ENCODE data around the gene CDADC1. TPM values are rescaled to one million over a fixed set of nuclear protein-coding genes. Genes with fewer than 3 reads are reported as not detected.

CDADC1 gene
- total RNA-seq (6.6 TPM), polyA plus RNA-seq (7.2 TPM)

DNA sequence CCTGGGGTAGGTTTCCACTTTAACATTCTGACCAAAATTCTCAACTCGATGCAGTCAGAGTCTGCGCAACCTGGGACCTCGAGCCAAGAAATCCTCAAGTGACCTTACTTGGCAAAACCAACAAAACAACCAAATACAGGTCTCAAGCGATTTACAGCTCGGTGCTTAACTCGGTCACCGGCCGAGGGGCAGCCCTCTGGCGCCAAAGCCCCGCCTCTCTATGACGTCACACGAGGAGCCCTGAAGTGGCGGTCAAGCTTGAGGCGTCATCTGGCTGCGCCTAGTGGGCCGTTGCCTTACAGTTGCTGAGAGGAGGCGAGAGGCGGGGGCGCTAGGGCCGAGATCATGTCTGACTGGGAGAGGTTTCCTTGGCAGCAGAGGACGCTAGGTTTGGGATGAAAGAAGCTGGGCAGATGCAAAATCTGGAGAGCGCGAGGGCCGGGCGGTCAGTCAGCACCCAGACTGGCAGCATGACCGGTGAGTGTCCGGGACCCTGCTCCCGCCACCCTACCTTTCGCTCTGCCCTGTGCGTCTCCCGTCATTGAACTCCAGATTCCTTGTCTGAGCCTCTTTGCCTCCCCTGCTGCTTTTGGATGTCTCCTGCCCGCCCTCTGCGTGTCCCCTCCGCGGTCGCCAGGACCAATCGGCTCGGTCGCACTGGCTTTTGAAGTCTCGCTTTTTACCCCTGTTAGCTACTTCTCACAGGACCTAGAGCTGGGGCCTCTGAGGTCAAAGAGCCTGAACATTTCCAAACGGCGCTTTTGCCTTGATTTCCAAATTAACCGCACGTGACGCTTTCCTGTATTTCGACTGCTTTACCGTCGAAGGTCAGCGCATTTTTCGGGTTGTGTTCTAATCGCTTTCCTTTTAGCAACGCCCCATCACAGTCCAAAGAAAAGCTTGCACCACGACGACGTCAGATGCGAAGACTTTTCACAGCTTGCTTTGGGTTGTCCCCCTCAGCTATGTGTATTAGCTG, at the start of gene CDADC1:
CDADC1 (plus strand) TSS at position 283 of the 979 bp plus-strand sequence; CDS start at position 396, 113 bp downstream.
- Histone ChIP-seq H3K4me1 (ENCODE audit: insufficient read depth) (no peaks in the 10 kb centered on the region), H3K4me3 (ENCODE audit: low read depth, low read length) (peak within 1 kb of the TSS; percentile 70), H3K36me3 (ENCODE audit: insufficient read depth) (no peaks in the 10 kb centered on the region), H3K27ac (ENCODE audit: low read depth) (peak within 1 kb of the TSS; percentile 85)
- peak; percentile 92 for DNase-seq (ENCODE audit: extremely low spot score)
- WGBS = under 1% methylated on average over 56 of the region's 56 CpGs

DNA sequence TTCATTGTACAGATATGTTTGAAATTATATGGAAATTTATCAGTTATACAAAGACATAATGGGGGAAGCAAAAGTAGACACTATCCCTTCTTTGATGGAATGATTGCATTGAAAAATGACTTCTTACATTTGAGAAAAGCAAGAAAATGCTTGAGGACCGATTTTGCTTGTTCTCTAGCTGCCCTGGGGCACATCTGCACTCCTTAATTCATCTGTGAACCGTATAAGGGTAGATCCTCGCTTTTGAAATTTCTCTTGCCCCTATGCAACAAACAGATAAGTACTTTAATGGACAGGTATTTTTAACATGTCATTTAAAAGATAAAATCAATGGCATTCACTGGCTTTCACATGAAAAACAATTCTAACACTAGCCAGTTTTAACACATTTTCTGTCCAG, 41.1 kb upstream of the CDADC1 start:
- WGBS = 92% methylated on average over 3 of the region's 3 CpGs

DNA sequence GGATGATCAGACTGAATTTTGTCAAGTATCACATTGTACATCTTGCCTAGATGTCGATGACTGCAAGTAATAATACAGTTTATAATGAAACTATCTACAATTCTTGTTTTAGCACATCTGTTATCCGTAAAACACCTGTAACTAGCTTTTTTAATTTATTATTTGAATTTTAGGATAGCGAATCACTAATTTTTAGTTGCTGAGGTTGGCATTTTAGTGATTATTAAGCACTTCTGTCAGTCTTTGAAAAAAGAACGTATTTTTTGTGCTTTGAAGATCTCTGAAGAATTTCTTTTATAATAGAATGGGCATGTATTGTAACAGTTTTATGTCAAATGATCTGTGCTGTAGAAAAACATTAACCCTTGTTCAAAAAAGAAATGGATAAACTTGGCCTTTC, 39.1 kb upstream of the CDADC1 start:
- no peaks in the 10 kb centered on the region for H3K4me1 ChIP-seq (ENCODE audit: insufficient read depth)
- H3K36me3 ChIP-seq (ENCODE audit: insufficient read depth) = peaks cover 3% of the 10 kb centered on the region
- no peak for DNase-seq (ENCODE audit: extremely low spot score)
- no peak overlapping the region for H3K27ac ChIP-seq (ENCODE audit: low read depth)
- WGBS = 97% methylated on average over 4 of the region's 4 CpGs
- H3K4me3 ChIP-seq (ENCODE audit: low read depth, low read length) = no peak overlapping the region

More for the DNA sequence above, 41.1 kb upstream of the CDADC1 start:
- peaks cover 3% of the 10 kb centered on the region for H3K36me3 ChIP-seq (ENCODE audit: insufficient read depth)
- no peaks in the 10 kb centered on the region for H3K4me1 ChIP-seq (ENCODE audit: insufficient read depth)
- no peak for DNase-seq (ENCODE audit: extremely low spot score)
- no peak overlapping the region for H3K4me3 ChIP-seq (ENCODE audit: low read depth, low read length)
- no peak overlapping the region for H3K27ac ChIP-seq (ENCODE audit: low read depth)

DNA sequence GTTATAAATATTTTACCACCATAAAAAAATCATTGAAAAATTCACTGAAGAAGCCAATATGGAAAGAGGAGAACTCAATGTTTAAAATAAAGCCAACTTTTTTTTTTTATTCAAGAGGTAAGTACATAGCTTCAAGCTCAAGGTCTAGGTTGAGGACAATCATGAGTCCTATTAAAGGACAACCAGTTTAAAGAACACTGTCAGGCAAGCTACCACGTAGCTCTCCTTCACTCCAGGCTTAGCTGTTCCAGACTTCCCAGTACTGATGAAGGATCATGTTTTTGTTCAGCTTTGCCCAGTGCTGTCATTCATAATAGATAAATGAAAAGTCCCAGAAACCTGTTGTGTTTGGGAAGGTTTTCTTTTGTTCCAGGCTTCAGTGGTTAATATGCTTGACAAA, 37.6 kb upstream of the CDADC1 start:
- DNase-seq (ENCODE audit: extremely low spot score) = no peak
- Histone ChIP-seq H3K27ac (ENCODE audit: low read depth) (no peak overlapping the region), H3K4me1 (ENCODE audit: insufficient read depth) (no peaks in the 10 kb centered on the region), H3K36me3 (ENCODE audit: insufficient read depth) (peaks cover 3% of the 10 kb centered on the region), H3K4me3 (ENCODE audit: low read depth, low read length) (no peak overlapping the region)
- 82% methylated on average over 1 of the region's 1 CpG for WGBS

DNA sequence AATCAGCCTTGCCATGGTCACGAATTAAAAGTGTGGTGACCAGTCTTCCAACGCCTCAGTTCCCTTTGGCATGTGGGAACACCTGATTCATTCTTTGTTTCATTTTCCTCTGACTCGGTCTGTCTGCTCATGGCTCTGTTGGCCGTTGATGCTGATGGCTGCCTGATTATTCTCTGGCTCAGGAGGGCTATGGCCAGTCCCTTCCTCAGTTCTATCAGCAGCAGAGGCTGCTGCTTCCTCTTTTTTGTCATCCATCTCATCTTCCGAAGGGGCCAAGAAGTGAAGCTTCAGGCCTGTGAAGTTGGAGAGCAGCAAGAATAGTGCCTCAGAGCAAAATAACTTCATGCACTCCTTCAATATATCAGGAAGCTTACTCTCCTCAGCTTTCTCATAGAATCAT, 37.1 kb upstream of the CDADC1 start:
- H3K36me3 ChIP-seq (ENCODE audit: insufficient read depth) = peaks cover 3% of the 10 kb centered on the region
- no peak overlapping the region for H3K27ac ChIP-seq (ENCODE audit: low read depth)
- H3K4me1 ChIP-seq (ENCODE audit: insufficient read depth) = no peaks in the 10 kb centered on the region
- H3K4me3 ChIP-seq (ENCODE audit: low read depth, low read length) = no peak overlapping the region
- WGBS = 93% methylated on average over 5 of the region's 5 CpGs
- no peak for DNase-seq (ENCODE audit: extremely low spot score)

DNA sequence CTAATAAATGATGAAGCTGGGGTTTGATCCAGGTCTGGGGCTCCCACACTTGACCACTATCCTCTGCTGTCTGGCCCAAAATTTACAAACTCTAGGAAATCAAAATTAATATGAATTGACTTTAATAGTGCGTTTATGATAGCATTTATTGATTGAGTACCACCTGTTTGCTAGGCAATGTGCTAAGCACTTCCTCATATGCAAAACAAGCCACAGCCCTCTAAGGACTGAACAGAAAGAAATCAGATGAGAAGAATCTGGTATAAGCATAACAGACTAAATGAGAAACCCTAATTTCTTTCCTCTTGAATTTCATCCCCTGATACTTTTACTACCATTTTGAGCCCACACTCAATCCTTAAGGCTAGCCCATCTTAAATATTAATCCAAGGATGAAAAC, 34.2 kb upstream of the CDADC1 start:
- Histone ChIP-seq H3K36me3 (ENCODE audit: insufficient read depth) (no peaks in the 10 kb centered on the region), H3K4me1 (ENCODE audit: insufficient read depth) (no peaks in the 10 kb centered on the region), H3K27ac (ENCODE audit: low read depth) (no peak overlapping the region), H3K4me3 (ENCODE audit: low read depth, low read length) (no peak overlapping the region)
- WGBS = 94% methylated on average over 1 of the region's 1 CpG
- no peak for DNase-seq (ENCODE audit: extremely low spot score)

DNA sequence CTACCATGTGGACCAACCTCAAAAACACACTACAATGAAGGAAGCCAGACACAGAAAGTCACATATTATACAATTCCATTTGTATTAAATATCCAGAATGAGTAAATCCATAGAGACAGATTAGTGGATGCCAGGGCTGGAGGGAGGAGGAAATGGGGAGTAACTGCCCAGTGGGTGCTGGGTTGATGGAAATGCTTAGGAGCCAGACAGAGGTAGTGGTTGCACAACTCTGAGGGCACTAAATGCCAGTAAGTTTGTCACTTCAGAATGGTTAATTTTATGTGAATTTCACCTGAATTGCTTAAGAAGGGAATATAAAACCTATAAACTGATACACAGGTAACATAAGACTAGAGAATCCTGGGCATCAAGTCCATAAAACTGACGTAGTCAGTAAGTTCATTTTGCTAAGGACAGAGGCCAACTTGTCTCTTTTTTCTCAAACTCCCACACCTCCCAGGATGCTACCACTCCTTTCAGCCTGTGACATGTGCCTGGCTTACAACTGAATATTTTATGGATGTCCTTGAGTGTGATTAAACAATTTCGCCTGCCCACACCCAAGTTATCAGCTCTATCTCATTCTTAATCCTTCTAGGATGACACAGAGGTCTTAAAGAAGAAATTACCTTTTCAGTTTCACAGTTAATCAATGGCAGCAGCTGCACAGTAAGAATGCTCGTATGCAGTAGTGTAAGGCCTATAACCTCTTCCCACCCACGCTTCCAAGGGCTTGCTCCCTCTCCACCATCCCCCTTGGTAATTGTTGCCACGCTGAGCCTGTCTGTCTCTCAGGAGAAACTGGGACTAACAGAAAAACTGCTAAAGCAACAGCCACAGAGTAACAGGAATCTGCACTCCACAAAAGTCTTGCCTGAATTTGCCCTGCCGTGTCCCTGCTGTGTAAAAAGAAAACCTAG, 33.5 kb upstream of the CDADC1 start:
- Histone ChIP-seq H3K27ac (ENCODE audit: low read depth) (no peak overlapping the region), H3K4me3 (ENCODE audit: low read depth, low read length) (no peak overlapping the region), H3K4me1 (ENCODE audit: insufficient read depth) (no peaks in the 10 kb centered on the region), H3K36me3 (ENCODE audit: insufficient read depth) (no peaks in the 10 kb centered on the region)
- DNase-seq (ENCODE audit: extremely low spot score) = no peak
- WGBS = 52% methylated on average over 6 of the region's 6 CpGs

DNA sequence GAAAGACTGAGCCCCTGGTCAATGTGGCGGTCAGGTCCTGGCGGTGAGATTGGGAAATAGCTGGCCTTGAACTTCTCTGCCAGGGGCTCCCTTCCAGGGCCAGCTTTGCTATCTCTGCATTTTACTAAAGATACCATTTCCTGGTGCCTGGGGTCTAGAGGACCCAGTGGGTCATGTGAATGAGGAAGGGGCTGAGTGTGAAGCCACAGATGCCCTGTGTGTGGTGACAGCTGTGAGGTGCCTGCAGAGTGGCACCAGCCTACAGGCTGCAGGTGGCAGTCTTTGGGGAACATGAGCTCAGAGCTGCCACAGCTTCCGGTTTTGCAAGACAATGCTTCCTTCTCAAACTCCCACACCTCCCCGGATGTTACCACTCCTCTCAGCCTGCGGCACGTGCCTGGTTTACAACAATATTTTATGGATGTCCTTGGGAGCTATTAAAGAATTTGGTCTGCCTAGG, 32.8 kb upstream of the CDADC1 start:
- no peaks in the 10 kb centered on the region for H3K36me3 ChIP-seq (ENCODE audit: insufficient read depth)
- no peak for DNase-seq (ENCODE audit: extremely low spot score)
- H3K4me1 ChIP-seq (ENCODE audit: insufficient read depth) = no peaks in the 10 kb centered on the region
- 46% methylated on average over 6 of the region's 6 CpGs for WGBS
- no peak overlapping the region for H3K27ac ChIP-seq (ENCODE audit: low read depth)
- no peak overlapping the region for H3K4me3 ChIP-seq (ENCODE audit: low read depth, low read length)

DNA sequence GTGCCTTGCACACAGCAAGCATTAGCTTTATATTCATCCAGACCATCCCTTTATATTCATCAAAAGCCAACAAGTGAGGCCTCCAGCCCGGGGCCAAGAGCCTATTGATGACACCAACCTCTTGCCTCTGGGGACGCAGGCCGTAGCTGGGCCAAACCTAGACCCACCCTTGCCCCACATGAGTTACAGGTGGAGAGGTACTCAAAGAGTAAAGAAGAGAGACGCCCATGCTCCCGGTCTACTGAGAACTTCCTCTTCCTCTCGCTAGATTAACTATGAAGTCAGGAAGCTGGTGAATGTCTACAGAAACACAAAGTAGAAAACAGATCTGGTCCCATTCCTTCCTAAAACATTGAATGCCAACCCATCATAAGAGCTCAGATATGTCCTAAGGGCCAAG, 31.4 kb upstream of the CDADC1 start:
- Histone ChIP-seq H3K4me1 (ENCODE audit: insufficient read depth) (no peaks in the 10 kb centered on the region), H3K27ac (ENCODE audit: low read depth) (no peak overlapping the region), H3K4me3 (ENCODE audit: low read depth, low read length) (no peak overlapping the region), H3K36me3 (ENCODE audit: insufficient read depth) (no peaks in the 10 kb centered on the region)
- WGBS = 94% methylated on average over 6 of the region's 6 CpGs
- no peak for DNase-seq (ENCODE audit: extremely low spot score)

DNA sequence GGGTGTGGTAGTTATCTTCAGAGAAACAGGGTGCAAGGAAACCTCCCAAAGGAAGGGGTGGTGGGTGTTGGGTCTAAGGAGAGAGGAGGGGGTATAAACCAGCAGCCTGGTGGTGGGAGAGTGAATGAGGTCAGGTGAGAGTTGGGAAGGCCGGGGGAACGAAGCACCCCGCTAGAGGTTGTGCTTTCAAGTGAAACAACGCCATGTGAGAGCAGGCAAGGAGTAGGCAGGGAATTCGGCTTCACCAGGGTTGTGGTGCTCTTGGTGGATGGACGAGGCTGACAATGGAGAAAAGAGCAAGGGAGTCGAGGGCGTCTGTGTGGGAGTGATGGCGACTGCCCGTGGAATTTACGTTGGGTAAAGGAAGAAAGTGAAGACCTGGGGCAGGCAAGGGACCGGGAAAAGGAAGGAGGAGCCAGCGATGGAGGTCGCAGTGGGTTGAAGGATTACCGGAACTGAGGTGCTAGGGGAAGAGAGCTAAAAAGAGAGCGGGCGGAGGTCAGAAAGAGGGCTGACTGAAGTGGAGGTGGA, 29.7 kb upstream of the CDADC1 start:
- no peak for DNase-seq (ENCODE audit: extremely low spot score)
- no peaks in the 10 kb centered on the region for H3K4me1 ChIP-seq (ENCODE audit: insufficient read depth)
- H3K4me3 ChIP-seq (ENCODE audit: low read depth, low read length) = no peak overlapping the region
- H3K36me3 ChIP-seq (ENCODE audit: insufficient read depth) = no peaks in the 10 kb centered on the region
- 28% methylated on average over 17 of the region's 17 CpGs for WGBS
- H3K27ac ChIP-seq (ENCODE audit: low read depth) = no peak overlapping the region

DNA sequence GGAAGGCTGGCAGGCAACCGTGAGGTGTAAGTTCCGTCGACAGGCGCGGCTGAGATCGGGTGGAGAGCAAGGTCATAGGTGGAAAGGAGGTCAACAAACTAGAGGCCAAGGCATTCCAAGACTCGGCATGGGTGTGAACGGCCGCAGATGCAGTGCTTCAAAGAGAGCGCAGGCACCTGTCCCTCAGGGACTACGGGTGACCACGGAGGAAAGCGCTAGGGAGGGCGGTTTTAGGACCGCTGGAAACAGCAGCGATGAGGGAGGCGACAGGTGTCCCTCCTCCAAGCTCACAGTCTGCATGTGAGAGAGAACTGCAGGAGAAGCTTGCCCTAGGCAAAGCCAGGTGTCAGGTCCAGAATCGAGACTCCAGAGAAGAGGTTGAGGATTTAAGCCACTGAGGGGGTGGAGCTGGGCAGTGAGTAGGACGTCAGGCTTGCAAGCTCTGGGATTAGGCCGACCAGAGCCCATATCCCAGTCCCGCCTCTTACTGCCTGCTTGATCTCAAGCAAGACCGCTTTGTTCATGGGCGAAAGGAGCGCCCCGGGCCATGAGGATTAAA, 29.2 kb upstream of the CDADC1 start:
- Histone ChIP-seq H3K4me1 (ENCODE audit: insufficient read depth) (no peaks in the 10 kb centered on the region), H3K36me3 (ENCODE audit: insufficient read depth) (no peaks in the 10 kb centered on the region), H3K4me3 (ENCODE audit: low read depth, low read length) (no peak overlapping the region), H3K27ac (ENCODE audit: low read depth) (no peak overlapping the region)
- 14% methylated on average over 25 of the region's 25 CpGs for WGBS
- no peak for DNase-seq (ENCODE audit: extremely low spot score)

DNA sequence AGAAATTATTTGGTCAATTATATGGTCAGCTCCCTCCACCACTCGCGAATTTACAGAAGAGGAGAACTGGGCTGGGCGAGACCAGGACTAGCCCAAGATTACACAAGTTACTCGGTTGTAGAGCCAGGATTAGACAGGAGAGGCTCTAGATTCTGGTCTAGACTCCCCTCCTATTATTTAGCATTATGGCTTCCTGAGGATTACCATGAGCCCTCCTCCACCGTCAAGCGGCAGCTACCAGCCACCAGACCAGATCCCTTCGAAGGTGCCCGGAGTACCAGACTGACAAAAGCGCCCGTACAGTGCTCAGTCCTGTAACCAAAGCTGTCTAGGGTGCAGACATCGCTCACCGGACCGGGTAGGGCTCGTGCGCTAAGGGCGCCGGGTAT, 28.1 kb upstream of the CDADC1 start:
- Histone ChIP-seq H3K27ac (ENCODE audit: low read depth) (no peak overlapping the region), H3K4me3 (ENCODE audit: low read depth, low read length) (peak overlapping the region; percentile 42), H3K4me1 (ENCODE audit: insufficient read depth) (no peaks in the 10 kb centered on the region), H3K36me3 (ENCODE audit: insufficient read depth) (no peaks in the 10 kb centered on the region)
- no peak for DNase-seq (ENCODE audit: extremely low spot score)
- WGBS = 11% methylated on average over 17 of the region's 17 CpGs
